ENCODE results near the gene WDR18.

DNA sequence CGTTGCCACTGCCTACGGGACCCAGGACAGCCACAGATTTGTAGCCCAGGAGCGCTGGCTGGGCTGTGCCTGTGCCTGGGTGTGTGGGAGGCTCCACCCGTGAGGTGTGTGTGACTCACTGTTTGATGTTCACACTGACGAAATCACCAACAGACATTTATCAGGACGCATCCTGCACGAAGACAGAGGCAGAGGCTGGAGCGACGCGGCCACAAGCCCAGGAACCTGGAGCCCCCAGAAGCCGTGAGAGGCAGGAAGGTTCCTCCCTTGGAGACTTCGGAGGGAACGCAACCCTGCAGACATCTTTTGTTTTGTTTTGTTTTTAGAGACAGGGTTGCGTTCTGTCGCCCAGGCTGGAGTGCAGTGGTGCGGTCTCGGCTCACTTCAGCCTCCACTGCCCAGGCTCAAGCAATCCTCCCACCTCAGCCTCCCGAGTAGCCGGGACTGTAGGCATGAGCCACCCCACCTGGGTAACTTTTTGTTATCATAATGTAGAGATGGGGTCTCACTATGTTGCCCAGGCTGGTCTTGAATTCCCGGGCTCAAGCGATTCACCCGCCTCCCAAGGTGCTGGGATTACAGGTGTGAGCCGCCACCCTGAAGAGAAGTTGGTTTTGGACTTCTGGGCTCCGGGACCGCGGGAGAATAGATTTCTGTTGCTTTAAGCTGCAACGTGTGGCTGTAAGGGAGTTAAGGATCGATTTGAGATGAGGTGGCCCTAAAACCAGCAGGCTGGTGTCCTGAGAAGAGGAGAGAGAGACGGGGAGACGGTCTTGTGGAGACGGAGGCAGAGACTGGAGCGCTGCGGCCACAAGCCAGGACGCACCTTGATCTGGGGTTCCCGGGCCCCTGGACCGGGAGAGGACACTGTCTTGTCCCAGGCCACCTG is 24.9 kb upstream of the WDR18 start:
- TF ChIP-seq POLR2AphosphoS5 (IDR thresholded peaks at IDR 0.05; ENCODE audit: low read depth, low read length): no peak
- TF ChIP-seq POLR2A (IDR thresholded peaks at IDR 0.05; ENCODE audit: low read depth, low read length): no peak
- no peak for TF ChIP-seq TAF1 (IDR thresholded peaks at IDR 0.05; ENCODE audit: low read depth, low read length)
- no peak for TF ChIP-seq POU2F2 (IDR thresholded peaks at IDR 0.05; ENCODE audit: low read depth, low read length)
